Hepatocyte (in vitro differentiated cells): Measurements from ENCODE around the gene LSM4.

ENCODE experiments used
- CTCF ChIP-seq: fragments of 200-600 bp; sonication (generic); IDR thresholded peaks from 2 replicates; pipeline ENCODE4 v1.5.1; 2016; ENCODE audit warnings: antibody characterized with exemption, mild to moderate bottlenecking; ENCODE audit not compliant: poor library complexity
- EZH2 ChIP-seq: fragments of 200-600 bp; sonication (generic); IDR thresholded peaks from 2 replicates; pipeline ENCODE4 v1.6.1; 2016; ENCODE audit warnings: antibody characterized with exemption, mild to moderate bottlenecking, borderline replicate concordance
- EZH2phosphoT487 ChIP-seq: fragments of 200-600 bp; sonication (generic); IDR thresholded peaks from one replicate; pipeline ENCODE4 v1.6.1; 2018; ENCODE audit warnings: antibody characterized with exemption, mild to moderate bottlenecking, low read depth, moderate library complexity; ENCODE audit not compliant: unreplicated experiment, severe bottlenecking

GRCh38 chr19:18357041-18357440 is 34.2 kb upstream of the LSM4 start:
- TF ChIP-seq CTCF (no peak), EZH2phosphoT487 (no peak), EZH2 (no peak)
